Adrenal gland (tissue), 12 donors: ENCODE results near the gene ABCG1. TPM values are rescaled to one million over a fixed set of nuclear protein-coding genes. Genes with fewer than 3 reads are reported as not detected.

Experiments used
- DNase-seq, 7 donors: peaks; one replicate each; pipeline ENCODE4 v3.0.0-alpha.2; 2019 to 2020
- H3K27ac ChIP-seq, 5 donors: fragments of 200-600 bp; sonication (generic) in 4 of 5; 1 replicate in 3 of 5; 2 replicates in 2 of 5; pipeline versions ENCODE4 v1.5.1 to v1.8.0; 2016 to 2020; ENCODE audit warnings: mild to moderate bottlenecking in 1 of 5
- H3K27me3 ChIP-seq: fragments of 200-600 bp; 2 replicates; pipeline ENCODE4 v1.8.0; 2021
- H3K36me3 ChIP-seq, 2 donors: fragments of 200-600 bp; replicated peaks in 1 of 2; 1 replicate in 1 of 2; 2 replicates in 1 of 2; pipeline versions ENCODE4 v1.5.1 to v1.8.0; 2018 to 2022
- H3K4me1 ChIP-seq, 2 donors: fragments of 200-600 bp; replicated peaks in 1 of 2; 1 replicate in 1 of 2; 2 replicates in 1 of 2; pipeline versions ENCODE4 v1.5.1 to v1.8.0; 2018 to 2021
- H3K4me3 ChIP-seq, 4 donors: fragments of 200-600 bp; sonication (generic) in 3 of 4; one replicate each; pipeline ENCODE4 v1.5.1; 2016 to 2018
- H3K9me3 ChIP-seq, 3 donors: fragments of 200-600 bp; sonication (generic) in 1 of 3; replicated peaks in 1 of 3; 1 replicate in 2 of 3; 2 replicates in 1 of 3; pipeline versions ENCODE4 v1.5.1 to v1.8.0; 2016 to 2021
- POLR2A ChIP-seq, 2 donors: fragments of 450-650 bp; IDR thresholded peaks; one replicate each; pipeline ENCODE4 v1.6.1; 2017; ENCODE audit warnings: antibody characterized with exemption in 2 of 2, mild to moderate bottlenecking in 2 of 2, moderate library complexity in 1 of 2
- WGBS, 4 donors: extraction: QIAGEN DNeasy Blood & Tissue Kit in 2 of 4; methylation state at CpG; one replicate each; pipeline versions ENCODE4 v1.1.5 to v1.1.7; 2013 to 2017; 5-methylcytosine and 5-hydroxymethylcytosine counted together
- intact Hi-C, 2 donors: fragments of 100-400 bp; cut with DNase I; formaldehyde crosslinking; loops; one replicate each; pipeline versions ENCODE4 v1.14.1 to v1.15.0; 2022 to 2023
- polyA plus RNA-seq, 3 donors: library from polyadenylated mRNA; stranded (reverse); fragments of 200-250 nt in 2 of 3; fragments of 350-450 nt in 1 of 3; fragmentation: Illumina TruSeq in 1 of 3; extraction: RNeasy Lipid Tissue Mini Kit (QIAGEN cat#74804) in 1 of 3; gene quantifications; one replicate each; pipeline ENCODE4 v1.2.3, GENCODE V29; 2013 to 2014
- total RNA-seq, 9 donors: library from RNA; depleted of rRNA in 4 of 9; stranded (reverse); fragments of >200 nt in 4 of 9; fragments of 120-200 nt in 1 of 9; fragmentation: NEBNext Ultra II Directional in 1 of 9; extraction: Animal tissue kit (Norgen Biotek cat#: 25700) in 1 of 9; gene quantifications; one replicate each; pipeline versions ENCODE4 v1.1.0 to v1.2.4, GENCODE V29; 2013 to 2023
- TF ChIP-seq, protein P1 (sequence below), 6 experiments: fragments of 450-650 bp in 4 of 6; fragments of 200-600 bp in 2 of 6; sonication (generic) in 1 of 6; IDR thresholded peaks; 1 replicate in 5 of 6; 2 replicates in 1 of 6; pipeline versions ENCODE4 v1.5.1 to v1.8.0; 2016 to 2021; ENCODE audit warnings: antibody characterized with exemption in 6 of 6, mild to moderate bottlenecking in 2 of 6, moderate library complexity in 1 of 6
- donor health status: healthy with polysubstance abuse.
- donor health status: Bipolar disorder and iron deficiency.
- donor health status: DM: yes; HTN: yes; CAD: no.
- donor health status: DM: no; HTN: no; CAD: no.
- donor health status: DM: no; HTN: no; CAD: no.
- donor health status: DM: yes; HTN: yes; CAD: no.

The ABCG1 gene
- total and polyA plus RNA-seq, 12 donors, result 23.2 to 136 (median 67.9) TPM

DNA sequence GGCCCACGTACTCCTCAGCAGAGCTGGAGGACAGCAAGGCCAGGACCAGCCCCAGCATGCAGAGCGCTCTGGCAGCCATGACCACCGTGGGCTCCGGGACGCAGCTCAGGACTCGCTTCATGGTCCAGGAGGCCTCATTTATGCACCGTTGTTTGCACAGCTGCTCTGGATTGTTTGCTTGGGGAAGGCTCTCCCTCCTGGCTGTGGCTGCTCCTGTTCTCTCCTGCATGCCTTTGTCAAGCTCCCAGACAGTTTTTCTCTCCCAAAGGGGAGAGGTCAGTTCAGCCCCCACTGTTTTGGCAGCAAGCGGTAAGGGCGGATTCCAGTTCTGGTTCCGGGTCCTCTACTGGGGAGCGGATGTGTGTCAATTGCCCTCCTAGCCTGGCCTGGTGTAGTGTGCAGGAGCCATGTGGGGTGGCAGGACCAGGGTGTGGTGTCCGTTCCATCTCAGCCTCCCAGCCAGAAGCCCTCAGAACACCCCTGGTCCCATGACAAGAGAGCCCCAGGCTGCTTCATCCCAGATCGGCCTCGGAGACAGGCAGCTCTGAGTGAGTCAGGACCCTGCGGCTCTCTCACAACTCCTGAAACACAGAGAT is 96.5 kb downstream of the ABCG1 start, which contains the start of gene TFF3:
TSS of gene TFF3 (minus strand) at position 114 of the 596 bp plus-strand sequence. CDS start at position 79, 35 bp downstream.
- H3K27me3 ChIP-seq, result no peaks in the 10 kb centered on the region
- peaks cover 0 to 4% of the 10 kb centered on the region in 2 donors for H3K4me1 ChIP-seq
- H3K4me3 ChIP-seq, result no peak within 1 kb of the TSS
- 63 to 78% (median 75%) methylated on average over 11 to 15 of the region's 15 CpGs for WGBS, 4 donors
- no peak for TF ChIP-seq POLR2A (IDR thresholded peaks at IDR 0.05)
- TF ChIP-seq, protein P1, sequence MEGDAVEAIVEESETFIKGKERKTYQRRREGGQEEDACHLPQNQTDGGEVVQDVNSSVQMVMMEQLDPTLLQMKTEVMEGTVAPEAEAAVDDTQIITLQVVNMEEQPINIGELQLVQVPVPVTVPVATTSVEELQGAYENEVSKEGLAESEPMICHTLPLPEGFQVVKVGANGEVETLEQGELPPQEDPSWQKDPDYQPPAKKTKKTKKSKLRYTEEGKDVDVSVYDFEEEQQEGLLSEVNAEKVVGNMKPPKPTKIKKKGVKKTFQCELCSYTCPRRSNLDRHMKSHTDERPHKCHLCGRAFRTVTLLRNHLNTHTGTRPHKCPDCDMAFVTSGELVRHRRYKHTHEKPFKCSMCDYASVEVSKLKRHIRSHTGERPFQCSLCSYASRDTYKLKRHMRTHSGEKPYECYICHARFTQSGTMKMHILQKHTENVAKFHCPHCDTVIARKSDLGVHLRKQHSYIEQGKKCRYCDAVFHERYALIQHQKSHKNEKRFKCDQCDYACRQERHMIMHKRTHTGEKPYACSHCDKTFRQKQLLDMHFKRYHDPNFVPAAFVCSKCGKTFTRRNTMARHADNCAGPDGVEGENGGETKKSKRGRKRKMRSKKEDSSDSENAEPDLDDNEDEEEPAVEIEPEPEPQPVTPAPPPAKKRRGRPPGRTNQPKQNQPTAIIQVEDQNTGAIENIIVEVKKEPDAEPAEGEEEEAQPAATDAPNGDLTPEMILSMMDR (IDR thresholded peaks at IDR 0.05), result no peak
- peak within 1 kb of the TSS in 1 of 5 donors; percentile 29 for H3K27ac ChIP-seq
- intact Hi-C loops, result loop anchor here in 1 of 2 donors (5.0 kb wide), 1 partner anchor 62 kb away; no protein-coding TSS in a partner anchor
- peak in 2 of 7 donors; percentile 22 to 52 for DNase-seq
- no peaks in the 10 kb centered on the region for H3K9me3 ChIP-seq
- H3K36me3 ChIP-seq, result no peaks in the 10 kb centered on the region

DNA sequence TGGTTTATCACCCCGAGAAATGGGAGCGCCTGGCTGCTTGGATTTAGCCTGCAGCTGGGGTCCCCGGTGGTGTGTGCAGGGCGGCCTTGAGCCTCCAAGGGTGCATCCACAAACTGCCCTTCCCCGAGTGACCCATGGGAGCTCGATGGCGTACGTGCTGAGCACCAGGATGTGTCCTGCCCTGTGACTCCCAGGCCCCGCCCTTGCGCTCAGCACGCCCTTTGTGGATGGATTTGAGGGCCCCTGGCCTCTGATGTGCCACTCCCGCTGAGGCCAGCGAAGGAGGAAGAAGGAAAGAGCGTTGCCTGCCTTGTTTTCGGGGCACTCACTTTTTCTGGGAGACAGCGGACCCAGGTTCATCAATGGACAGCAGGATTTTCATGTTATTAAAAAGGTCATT is 98.0 kb downstream of the ABCG1 start:
- no peaks in the 10 kb centered on the region for H3K27me3 ChIP-seq
- H3K36me3 ChIP-seq, result no peaks in the 10 kb centered on the region
- H3K4me1 ChIP-seq, result peaks cover 0 to 4% of the 10 kb centered on the region in 2 donors
- 90 to 94% (median 93%) methylated on average over 8 to 16 of the region's 16 CpGs for WGBS, 4 donors
- no peaks in the 10 kb centered on the region for H3K9me3 ChIP-seq
- peak in 1 of 7 donors; percentile 9 for DNase-seq
- no peak overlapping the region for H3K4me3 ChIP-seq
- H3K27ac ChIP-seq, result no peak overlapping the region
- intact Hi-C loops, result loop anchor here in 1 of 2 donors (5.0 kb wide), 1 partner anchor 60 kb away; no protein-coding TSS in a partner anchor
- TF ChIP-seq, protein P1 (IDR thresholded peaks at IDR 0.05), result no peak
- TF ChIP-seq POLR2A (IDR thresholded peaks at IDR 0.05), result no peak

DNA sequence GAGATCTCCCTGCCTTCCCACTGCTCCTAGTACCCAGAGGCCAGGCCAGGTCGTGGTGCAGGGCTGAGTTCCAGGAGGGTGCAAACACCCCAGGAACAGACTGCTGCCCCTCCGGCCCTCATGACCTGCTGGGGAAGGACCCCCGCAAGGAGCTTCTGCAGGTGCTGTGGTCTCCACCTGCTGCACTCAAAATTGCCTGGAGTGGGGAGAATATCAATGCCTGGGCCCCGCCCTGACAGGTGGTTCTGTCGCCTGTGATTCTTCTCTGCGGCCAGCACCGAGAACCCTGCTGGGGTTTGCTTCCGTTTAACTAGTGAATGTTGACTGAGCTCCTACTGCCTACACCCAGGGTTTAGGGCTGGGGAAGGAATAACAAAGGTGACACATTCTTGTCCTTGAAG is 98.4 kb downstream of the ABCG1 start:
- 67 to 88% (median 86%) methylated on average over 5 to 8 of the region's 8 CpGs for WGBS, 4 donors
- no peaks in the 10 kb centered on the region for H3K9me3 ChIP-seq
- TF ChIP-seq, protein P1 (IDR thresholded peaks at IDR 0.05), result no peak
- no peak for TF ChIP-seq POLR2A (IDR thresholded peaks at IDR 0.05)
- H3K27ac ChIP-seq, result no peak overlapping the region
- intact Hi-C loops, result loop anchor here in 1 of 2 donors (5.0 kb wide), 1 partner anchor 60 kb away; no protein-coding TSS in a partner anchor
- H3K4me1 ChIP-seq, result peaks cover 0 to 4% of the 10 kb centered on the region in 2 donors
- H3K27me3 ChIP-seq, result no peaks in the 10 kb centered on the region
- H3K4me3 ChIP-seq, result no peak overlapping the region
- DNase-seq, result peak in 2 of 7 donors; percentile 7 to 11
- H3K36me3 ChIP-seq, result no peaks in the 10 kb centered on the region

DNA sequence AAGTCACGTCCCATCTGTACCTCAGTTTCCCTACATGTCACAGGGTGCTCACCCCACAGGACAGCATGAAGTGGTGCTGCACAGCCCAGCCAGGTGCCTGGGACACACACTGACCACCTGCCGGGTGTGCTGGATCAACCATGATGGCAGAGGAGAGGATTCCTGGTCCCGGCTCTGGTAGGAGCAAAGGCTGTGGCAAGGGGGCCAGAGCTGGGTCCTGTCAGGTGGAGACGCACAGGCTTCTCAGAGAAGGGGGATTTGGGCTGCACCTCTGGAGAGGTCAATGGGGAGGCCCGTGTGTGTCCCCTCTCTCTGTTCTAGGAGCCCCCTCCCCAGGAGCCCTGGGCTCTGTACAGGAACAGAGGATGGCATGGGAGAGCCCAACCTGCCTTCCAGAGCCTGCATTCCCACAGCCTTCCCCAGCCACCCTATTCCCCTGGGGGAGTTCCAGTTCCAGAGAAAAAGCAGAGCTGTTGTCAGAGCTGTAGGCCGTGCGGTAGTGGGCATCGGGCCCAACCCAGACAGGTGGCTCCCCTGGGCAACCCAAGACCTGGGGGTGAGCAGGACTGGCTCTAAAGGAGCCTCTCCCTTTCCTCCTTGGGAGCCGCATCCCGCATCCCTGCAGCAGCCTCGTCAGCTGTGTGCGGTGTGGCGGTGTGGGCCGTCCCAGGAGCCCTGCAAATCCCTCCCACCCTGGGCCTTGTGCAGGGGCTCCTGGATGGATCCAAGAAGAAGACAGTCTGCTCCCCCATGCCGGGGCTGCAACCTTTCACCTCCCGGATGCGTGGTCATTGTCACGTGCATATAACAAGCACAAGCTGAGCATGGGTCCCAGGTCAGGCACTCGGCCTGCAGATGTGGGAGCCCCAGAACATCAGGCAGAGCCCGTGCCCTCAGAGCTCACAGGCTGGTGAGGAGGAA is 99.1 kb downstream of the ABCG1 start:
- WGBS, 4 donors, result 84 to 89% (median 85%) methylated on average over 9 to 20 of the region's 20 CpGs
- Histone ChIP-seq H3K9me3 (no peaks in the 10 kb centered on the region), H3K36me3 (no peaks in the 10 kb centered on the region), H3K27me3 (no peaks in the 10 kb centered on the region), H3K4me1 (peaks cover 0 to 4% of the 10 kb centered on the region in 2 donors), H3K4me3 (no peak overlapping the region), H3K27ac (no peak overlapping the region)
- peak in 2 of 7 donors; percentile 17 to 33 for DNase-seq
- TF ChIP-seq POLR2A (IDR thresholded peaks at IDR 0.05), result no peak
- TF ChIP-seq, protein P1 (IDR thresholded peaks at IDR 0.05), result no peak
- intact Hi-C loops, result loop anchor here in 1 of 2 donors (5.0 kb wide), 1 partner anchor 59 kb away; no protein-coding TSS in a partner anchor
